HL-60/S4 treated with phorbol 12-myristate 13-acetate at 8.2 ng/mL for 4 days and 3 days (cell line): Measurements from ENCODE around the gene L3MBTL2.

ENCODE experiments used
- in situ Hi-C: fragments of 300-500 bp; cut with MboI; formaldehyde crosslinking; loops from 2 replicates; pipeline ENCODE4 v1.15.0; 2022; ENCODE audit warnings: low sequenced_read_pairs

Gene L3MBTL2

GRCh38 chr22:41206719-41207118, 1.6 kb downstream of the L3MBTL2 start:
- in situ Hi-C loops, result no loop called here

- in situ Hi-C loops, result no loop called here
These were observed 10.3 kb downstream of the L3MBTL2 start for GRCh38 chr22:41215409-41215808.

GRCh38 chr22:41215926-41216325, 10.8 kb downstream of the L3MBTL2 start:
- in situ Hi-C loops, result no loop called here

GRCh38 chr22:41216984-41217383, 11.9 kb downstream of the L3MBTL2 start:
- in situ Hi-C loops, result no loop called here

GRCh38 chr22:41217553-41218157, 12.5 kb downstream of the L3MBTL2 start:
- in situ Hi-C loops, result no loop called here

GRCh38 chr22:41222846-41223507, 17.9 kb downstream of the L3MBTL2 start:
- in situ Hi-C loops, result no loop called here

GRCh38 chr22:41223535-41223934, 18.4 kb downstream of the L3MBTL2 start:
- in situ Hi-C loops, result no loop called here

- in situ Hi-C loops, result no loop called here
These were observed 21.9 kb downstream of the L3MBTL2 start for GRCh38 chr22:41226723-41227655.

GRCh38 chr22:41229215-41229614, 24.1 kb downstream of the L3MBTL2 start:
- in situ Hi-C loops, result no loop called here

- in situ Hi-C loops, result no loop called here
These were observed 24.8 kb downstream of the L3MBTL2 start for GRCh38 chr22:41229730-41230400.

- in situ Hi-C loops, result no loop called here
These were observed 25.3 kb downstream of the L3MBTL2 start for GRCh38 chr22:41230401-41230785.

- in situ Hi-C loops, result no loop called here
These were observed 26.3 kb downstream of the L3MBTL2 start for GRCh38 chr22:41231369-41231768.

GRCh38 chr22:41234815-41235695, 29.9 kb downstream of the L3MBTL2 start:
- in situ Hi-C loops, result no loop called here

GRCh38 chr22:41237036-41237706, 32.1 kb downstream of the L3MBTL2 start:
- in situ Hi-C loops, result no loop called here

- in situ Hi-C loops, result no loop called here
These were observed 32.8 kb downstream of the L3MBTL2 start for GRCh38 chr22:41237707-41238569.

- in situ Hi-C loops, result no loop called here
These were observed 33.7 kb downstream of the L3MBTL2 start for GRCh38 chr22:41238570-41239442.

- in situ Hi-C loops, result no loop called here
These were observed 34.5 kb downstream of the L3MBTL2 start for GRCh38 chr22:41239443-41240128.
